ENCODE measurements around the gene CR1L.
A peak's percentile ranks its signal among the peaks of the same experiment; 100 is the strongest.
"Not testable (repeated sequence)": the region's sequence is repeated elsewhere in the genome, so short reads cannot be mapped to it uniquely, and the experiment has no call there.

Gene CR1L

DNA sequence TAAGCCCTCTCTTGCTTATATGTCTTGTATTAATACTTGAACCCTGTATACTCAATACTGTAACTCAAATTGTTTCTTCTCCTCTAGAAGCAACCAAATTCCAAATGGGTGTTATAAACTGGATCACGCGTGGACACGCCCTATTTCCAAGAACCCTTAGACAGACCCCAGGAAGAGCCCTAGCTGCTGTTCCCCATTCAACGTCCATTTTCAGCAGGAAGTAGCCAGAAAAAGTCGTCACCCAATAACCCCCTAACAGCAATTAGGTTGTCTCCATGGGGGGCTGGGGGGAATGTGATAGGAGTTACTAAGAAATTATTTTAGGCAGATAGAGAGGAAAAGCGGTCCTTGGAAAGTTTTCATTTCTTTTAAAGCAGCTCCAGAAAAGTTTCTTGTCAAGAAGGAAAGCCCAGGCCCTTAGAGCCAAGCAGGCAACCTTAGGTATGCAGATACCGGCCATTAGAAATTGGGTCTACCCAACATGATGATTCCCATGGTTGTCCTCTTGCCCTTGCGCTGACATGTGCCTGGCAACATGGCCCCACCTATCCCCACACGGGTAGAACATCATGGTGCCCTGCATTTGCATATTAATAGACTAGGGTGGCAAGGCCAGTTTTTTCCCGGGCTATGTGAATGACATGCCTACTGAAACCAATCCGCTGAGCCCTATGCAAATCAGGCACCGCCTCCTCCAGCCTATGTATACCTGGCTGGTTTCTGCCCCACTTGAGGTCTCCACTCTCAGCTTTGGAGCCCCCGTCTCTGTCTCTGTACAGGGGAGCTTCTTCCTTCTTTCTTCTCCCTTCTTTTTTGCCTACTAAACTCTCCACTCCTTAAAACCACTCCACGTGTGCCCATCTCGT lies 102.9 kb downstream of the CR1L start:
- no peak for DNase-seq

DNA sequence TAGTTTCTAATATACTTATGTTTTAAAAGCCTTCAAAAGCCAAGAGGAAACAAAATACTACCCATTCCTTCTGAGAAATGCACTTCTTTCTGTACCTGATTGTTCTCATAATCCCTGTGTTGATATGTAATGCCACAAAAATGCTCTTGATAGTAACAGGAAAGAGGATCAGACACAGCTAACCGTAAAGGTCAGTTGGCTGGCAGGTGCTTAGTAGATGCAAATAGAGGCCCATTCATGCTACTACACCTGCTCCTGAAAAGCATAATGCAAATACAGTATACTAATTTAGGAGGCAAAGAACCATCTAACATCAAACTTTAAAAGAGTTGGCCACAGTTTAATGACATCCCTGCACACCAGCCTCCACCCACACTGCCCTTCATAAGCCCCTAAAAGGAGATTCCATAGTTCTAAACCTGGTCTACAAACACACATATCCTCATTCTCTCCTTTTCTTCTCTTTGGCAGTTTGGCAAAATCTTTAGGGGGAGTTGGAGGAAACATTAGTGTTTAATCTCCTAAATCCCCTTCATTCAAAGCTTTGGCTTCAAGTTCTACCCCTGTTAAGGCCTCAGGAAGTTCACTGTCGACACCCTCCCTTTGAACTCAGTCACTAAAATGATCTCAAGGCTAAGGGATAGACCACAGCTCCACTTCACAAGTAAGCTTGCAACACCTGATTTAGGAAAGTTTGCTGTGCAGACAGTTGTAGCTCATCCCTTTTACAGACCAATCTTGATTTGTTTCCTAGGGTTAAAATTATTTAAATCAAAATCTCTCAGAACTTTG lies 104.0 kb downstream of the CR1L start:
- no peak for DNase-seq

DNA sequence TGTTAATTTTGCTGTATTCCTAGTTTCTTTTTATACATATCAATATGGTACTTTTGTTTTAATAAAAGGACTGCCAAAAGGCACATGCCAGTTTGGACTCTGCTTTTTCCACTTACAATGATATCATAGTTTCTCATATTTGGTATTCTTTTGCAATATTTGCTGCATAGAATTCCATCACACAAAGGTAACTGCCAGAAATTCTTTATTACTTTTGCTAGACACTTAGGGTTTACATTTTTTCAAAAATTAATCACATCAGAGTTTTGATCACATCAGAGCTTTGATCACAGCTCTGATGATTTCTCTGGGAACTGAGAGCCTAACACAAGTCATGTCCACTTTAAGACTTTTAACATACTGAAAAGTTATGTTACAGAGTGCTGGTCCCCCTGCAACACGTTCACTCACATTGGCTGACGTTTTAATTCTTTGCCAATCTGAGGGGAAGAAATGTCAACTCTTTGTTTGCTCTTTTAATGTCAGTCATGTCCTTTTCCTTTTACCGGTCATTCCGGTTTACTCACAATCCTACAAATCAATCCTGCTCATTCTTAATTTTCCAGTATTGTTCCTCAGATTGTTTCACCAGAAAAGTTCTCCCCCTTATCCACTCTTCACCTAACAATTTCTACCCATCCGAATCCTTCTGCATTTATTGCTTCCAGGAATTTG lies 105.8 kb downstream of the CR1L start:
- no peak for DNase-seq

DNA sequence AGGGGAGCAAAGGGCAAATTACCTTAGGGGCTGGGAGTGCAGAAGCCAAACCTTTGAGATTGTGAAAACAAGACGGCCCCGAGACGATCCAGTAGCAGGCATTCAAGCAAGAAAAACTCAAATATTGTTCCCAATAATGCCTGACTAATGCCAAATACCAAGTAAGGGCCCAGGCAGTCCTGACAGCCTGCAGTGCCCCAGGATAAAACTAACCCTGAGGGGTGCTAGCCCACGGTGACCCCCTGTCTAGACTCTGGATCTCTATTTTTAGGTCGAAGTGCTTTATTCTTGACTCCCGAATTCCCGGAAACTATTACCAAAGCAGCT lies 106.5 kb downstream of the CR1L start:
- DNase-seq, result not testable (repeated sequence)

DNA sequence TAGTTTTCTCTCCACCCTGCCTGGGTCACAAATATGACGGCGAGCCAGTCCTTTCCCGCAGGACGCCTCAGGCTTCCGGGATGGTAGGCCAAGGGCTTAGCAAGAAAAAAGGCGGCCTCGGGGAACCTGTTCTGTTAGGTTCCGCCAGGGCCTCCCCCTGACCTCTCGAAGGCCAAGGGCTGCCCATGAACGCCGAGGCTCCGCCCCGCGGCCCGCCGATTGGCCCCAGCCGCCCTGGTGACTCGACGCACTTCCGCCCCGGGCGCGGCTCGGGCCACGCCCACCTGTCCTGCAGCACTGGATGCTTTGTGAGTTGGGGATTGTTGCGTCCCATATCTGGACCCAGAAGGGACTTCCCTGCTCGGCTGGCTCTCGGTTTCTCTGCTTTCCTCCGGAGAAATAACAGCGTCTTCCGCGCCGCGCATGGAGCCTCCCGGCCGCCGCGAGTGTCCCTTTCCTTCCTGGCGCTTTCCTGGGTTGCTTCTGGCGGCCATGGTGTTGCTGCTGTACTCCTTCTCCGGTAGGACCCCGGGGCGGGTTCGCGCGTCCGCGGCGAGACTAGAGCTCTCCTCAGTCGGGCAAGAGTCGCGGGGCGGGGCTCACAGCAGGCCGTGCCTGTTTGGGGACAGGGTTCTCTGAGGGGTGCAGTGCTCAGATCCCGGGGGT lies 107.0 kb downstream of the CR1L start, which contains the start of gene CD46:
Gene CD46, plus strand, starts transcription at position 265 of the 666 bp plus-strand sequence. Its CDS starts 159 bp downstream, at position 424.
- peak; percentile 95 for DNase-seq

DNA sequence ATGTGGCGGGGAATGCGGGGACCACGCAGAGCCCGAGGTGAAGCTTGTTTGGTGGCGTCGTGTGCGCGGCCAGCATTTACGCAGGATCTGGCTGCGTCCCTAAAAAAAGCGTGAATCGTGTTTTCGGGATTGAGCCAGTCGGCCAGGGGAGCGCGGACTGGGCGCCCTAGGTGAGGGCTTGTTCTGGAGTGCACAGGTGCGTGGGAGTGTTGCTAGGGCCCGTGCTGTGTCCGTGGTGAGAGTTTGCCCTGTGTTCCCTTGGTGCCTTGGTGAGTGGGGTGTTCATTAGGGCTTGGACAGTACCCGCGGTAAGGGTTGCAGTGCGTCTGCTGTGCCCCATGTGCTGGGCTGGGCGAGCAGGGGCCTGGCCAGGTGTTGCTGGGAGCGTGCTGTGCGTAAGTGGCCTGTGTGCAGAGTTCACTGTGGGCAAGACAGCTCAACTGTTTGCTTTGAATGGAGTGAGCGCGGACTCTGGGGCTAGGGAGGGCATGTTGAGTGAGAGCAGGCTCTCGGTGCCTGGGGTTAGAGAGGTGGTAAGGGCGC lies 107.6 kb downstream of the CR1L start:
- peak; percentile 19 for DNase-seq

DNA sequence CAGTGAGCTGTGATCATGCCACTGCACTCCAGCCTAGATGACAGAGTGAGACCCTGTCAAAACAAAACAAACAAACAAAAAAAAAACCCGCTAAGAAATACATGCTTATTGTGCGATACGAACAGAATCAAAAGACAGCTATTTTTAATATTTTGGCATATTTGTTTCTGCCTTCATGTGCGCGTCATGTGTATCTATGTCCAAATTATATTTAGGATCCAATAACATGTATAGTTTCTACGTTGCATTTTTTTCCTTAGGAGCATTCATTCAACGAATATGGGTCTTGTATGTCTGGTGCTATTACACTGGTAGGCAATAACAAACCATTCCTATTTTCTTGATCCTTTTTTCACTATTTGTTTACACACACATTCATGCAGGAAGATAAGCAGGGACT lies 108.7 kb downstream of the CR1L start:
- no peak for DNase-seq

DNA sequence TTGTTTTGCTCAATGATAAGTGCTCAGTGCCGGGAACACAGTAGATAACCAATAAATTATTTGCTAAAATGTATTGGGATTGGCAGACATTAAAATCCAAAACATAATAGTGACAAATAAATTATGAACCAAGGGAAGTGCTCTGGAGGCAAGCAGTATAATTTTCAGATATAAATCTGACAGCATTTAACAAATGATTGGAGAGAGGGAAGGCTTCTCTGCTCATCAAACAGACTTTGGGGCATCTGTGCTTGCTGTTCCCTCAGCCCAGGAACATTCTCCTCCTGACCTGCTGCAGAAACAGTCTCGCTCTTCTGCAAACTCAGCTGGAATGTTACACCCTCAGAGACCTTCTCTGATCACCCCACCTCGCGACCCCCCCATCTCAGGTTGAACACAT lies 109.1 kb downstream of the CR1L start:
- DNase-seq, result no peak

DNA sequence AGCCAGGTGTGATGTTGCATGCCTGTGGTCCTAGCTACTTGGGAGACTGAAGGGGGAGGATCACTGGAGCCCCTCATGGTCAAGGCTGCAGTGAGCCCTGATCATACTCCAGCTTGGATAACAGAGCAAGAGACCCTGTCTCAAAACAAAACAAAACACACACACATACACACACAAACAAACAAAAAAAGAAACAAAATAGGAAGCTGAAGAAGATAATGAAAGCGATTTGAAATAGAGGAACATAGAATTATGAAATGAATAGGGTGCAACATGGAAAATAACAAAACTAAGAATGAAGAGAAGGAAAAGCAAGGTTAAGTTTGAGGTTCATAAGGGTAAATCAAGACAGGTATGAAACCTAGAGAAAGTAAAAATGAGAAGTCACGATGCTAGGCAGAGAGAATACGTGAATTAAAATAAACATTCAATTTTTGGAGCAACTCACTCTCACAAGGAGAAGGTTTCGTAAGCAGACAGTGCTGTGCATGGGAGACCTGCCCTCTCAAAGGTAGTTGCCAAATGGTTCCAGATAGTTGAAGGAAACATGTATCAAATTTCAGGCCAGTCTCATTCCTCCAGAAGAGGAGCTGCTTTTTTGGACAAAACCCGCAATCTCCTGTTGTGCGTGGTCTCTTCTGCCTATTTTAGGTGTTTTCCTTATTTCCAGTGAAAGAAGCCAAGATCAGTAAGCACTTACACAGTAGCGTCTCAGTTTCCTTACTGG lies 110.2 kb downstream of the CR1L start:
- DNase-seq, result peak in 1 of 2 experiments; percentile 23

DNA sequence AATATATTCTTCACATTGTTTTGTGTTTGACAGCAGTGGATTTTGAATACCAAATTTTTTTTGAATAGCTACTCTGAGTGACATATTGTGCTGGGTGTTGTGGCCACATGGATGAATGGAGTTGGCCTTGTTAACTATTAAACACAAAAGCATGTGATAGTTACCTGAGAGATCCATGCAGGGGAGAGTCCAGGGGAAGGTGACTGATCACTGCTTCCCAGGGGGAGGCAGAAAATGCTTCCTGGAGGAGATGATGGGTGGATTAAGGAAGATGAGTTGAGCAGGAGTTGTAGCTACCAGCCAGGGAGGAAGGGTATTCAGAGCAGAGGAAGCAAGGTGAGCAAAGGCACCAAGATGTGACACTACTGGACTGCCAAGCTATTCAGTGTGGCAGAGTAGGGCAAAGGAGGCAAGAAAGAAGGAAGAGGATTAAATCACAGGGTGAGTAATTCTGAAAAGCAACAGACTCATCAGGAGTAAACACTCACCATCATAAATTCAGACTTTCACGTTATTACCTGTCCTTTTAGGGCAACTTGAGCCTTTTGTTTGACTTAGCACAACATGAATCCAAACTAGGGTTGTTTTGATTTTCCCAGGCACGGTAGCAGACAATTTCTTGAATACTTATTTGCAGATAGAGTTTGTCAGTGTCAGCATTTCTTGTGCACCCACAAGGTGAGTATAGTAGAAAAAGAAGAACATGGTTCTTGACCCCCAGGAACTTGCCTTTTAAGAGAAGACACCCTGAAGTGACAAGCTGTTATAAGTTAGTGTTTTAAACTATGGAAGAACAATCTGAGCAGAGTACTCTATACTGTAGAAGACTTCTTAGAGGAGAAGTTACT lies 111.1 kb downstream of the CR1L start:
- no peak for DNase-seq

DNA sequence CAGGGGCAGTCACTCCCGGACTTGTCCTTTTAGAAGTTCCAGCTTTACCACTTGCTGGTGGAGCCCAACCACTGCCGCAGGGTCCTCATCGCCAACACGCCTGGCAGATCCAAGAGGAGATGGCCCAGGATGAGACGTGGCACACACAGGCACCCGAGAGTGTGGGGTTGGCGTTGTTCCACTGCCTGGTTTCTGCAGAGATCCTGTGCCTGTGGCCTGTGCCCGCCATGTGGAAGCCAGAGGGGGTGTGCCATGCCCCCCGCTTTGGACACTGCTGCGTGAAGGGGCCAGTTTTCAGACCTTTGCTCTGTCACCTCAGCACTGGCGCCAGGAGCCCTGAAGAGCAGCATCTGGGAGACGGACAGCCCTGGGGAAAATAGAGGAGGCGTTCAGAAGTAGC lies 117.7 kb downstream of the CR1L start:
- no peak for DNase-seq

DNA sequence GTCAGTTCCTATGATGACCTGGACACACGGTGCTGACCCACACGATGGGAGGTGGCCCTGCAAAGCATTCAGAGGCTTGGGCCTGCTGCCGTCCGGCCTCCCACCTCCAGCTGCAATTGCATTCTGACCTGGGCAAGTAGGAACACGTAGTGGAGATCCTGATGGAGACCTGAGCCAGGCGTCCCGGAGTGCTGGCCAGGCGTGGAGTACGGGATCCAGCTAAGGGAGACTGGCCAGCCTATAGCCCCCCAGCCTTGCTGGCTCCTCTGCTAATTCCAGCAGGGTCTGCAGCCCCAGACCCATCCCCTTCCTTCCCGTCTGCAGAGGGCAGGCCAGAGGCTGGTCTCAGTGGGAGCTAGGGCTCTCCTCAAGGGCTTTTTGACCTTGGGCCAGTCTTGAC lies 118.2 kb downstream of the CR1L start:
- DNase-seq, result no peak

DNA sequence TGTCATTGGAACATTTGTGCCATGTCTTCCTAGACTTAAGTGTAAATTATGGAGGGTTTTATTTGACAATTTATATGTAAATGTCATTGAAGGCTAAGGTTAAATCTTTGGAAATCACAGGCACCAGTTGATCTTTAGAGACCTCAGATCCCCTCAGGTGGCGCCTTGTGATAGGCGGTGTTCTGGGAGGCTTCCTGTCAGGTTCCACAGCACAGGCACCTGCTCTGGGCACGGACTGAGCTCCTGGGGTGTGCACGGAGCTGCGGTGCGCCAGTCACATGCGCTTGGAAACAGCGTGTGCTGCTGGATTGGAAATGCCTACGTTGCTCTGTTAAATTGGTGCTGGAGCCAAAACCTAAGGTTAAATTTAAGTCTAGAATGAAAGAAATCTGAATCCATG lies 119.0 kb downstream of the CR1L start:
- no peak for DNase-seq

DNA sequence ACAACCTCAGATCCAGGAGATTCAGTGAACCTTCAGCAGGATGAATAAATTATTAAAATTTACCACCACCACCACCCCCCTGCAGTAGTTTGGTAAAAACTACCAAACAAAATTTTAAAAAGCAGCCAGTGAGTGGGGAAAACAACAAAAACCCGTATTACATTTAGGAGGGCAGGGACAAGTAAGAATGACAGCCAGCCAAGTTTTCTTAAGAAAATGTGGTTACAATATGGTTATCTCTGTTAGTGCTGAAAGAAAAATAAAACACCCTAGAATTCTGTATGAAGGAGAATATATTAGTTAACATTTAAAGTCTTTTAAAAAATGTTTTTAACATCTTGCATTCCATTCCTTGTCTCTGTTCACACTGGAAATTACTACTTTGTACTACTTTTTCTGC lies 121.6 kb downstream of the CR1L start:
- no peak for DNase-seq

DNA sequence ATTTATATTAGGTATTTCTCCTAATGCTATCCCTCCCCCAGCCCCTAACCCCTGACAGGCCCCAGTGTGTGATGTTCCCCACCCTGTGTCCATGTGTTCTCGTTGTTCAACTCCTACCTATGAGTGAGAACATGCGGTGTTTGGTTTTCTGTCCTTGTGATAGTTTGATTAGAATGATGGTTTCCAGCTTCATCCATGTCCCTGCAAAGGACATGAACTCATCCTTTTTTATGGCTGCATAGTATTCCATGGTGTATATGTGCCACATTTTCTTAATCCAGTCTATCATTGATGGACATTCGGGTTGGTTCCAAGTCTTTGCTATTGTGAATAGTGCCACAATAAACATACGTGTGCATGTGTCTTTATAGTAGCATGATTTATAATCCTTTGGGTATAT lies 125.6 kb downstream of the CR1L start:
- not testable (repeated sequence) for DNase-seq

All from Kasumi-1 (cell line).